GM12891 (cell line): ENCODE data around the gene IFI30.

Source experiments
- POLR2A ChIP-seq: IDR thresholded peaks from 2 replicates; pipeline ENCODE4 v1.6.1; 2011; ENCODE audit warnings: low read depth, low read length, control low read depth
- POLR2AphosphoS5 ChIP-seq: IDR thresholded peaks from 2 replicates; pipeline ENCODE4 v1.6.1; 2011; ENCODE audit warnings: low read depth, low read length, control low read depth

- TF ChIP-seq POLR2AphosphoS5 (no peak), POLR2A (no peak)
These were observed 500 bp upstream of the IFI30 start for GRCh38 chr19:18173054-18173571.
